WTC11 (cell line): ENCODE measurements around the gene WFDC1. TPM values are rescaled to one million over a fixed set of nuclear protein-coding genes. Genes with fewer than 3 reads are reported as not detected.

ENCODE experiments used
- CREM ChIP-seq: sonication (generic); formaldehyde crosslinking; IDR thresholded peaks from 2 replicates; pipeline ENCODE4 v1.8.1; 2022; ENCODE audit warnings: mild to moderate bottlenecking, missing genetic modification reagents, moderate library complexity
- ELF4 ChIP-seq: sonication (generic); formaldehyde crosslinking; IDR thresholded peaks from 2 replicates; pipeline ENCODE4 v1.8.1; 2022; ENCODE audit warnings: low read depth, mild to moderate bottlenecking, moderate library complexity, missing genetic modification reagents
- FOXK1 ChIP-seq: sonication (generic); formaldehyde crosslinking; IDR thresholded peaks from 2 replicates; pipeline ENCODE4 v1.8.0; 2022; ENCODE audit warnings: mild to moderate bottlenecking, moderate library complexity, missing genetic modification reagents
- KAT7 ChIP-seq: sonication (generic); formaldehyde crosslinking; IDR thresholded peaks from 2 replicates; pipeline ENCODE4 v1.8.1; 2023; ENCODE audit warnings: missing genetic modification reagents, mild to moderate bottlenecking, borderline replicate concordance
- MXD4 ChIP-seq: fragments of 250-450 bp; sonication (Bioruptor Pico); IDR thresholded peaks from 2 replicates; pipeline ENCODE4 v1.8.0; 2021; ENCODE audit warnings: mild to moderate bottlenecking, moderate library complexity, borderline replicate concordance
- TCF7 ChIP-seq: sonication (generic); formaldehyde crosslinking; IDR thresholded peaks from 2 replicates; pipeline ENCODE4 v1.8.0; 2022; ENCODE audit warnings: mild to moderate bottlenecking, low read depth, missing genetic modification reagents, moderate library complexity
- TEAD4 ChIP-seq: sonication (generic); formaldehyde crosslinking; IDR thresholded peaks from 2 replicates; pipeline ENCODE4 v1.8.0; 2022; ENCODE audit warnings: mild to moderate bottlenecking, missing genetic modification reagents
- ZBTB21 ChIP-seq: sonication (generic); formaldehyde crosslinking; IDR thresholded peaks from 2 replicates; pipeline ENCODE4 v1.8.1; 2023; ENCODE audit warnings: mild to moderate bottlenecking, missing genetic modification reagents, borderline replicate concordance
- ZNF138 ChIP-seq: sonication (generic); formaldehyde crosslinking; conservative IDR thresholded peaks from 2 replicates; pipeline ENCODE4 v1.8.1; 2022; ENCODE audit warnings: mild to moderate bottlenecking, moderate library complexity, missing genetic modification reagents
- ZNF671 ChIP-seq: fragments of 250-450 bp; sonication (Bioruptor Pico); IDR thresholded peaks from 2 replicates; pipeline ENCODE4 v1.8.0; 2021; ENCODE audit warnings: mild to moderate bottlenecking
- total RNA-seq: library from RNA; stranded (reverse); gene quantifications from 3 replicates; pipeline ENCODE4 v1.2.3, GENCODE V29; 2021
- TF ChIP-seq, protein P1 (sequence below): fragments of 250-450 bp; sonication (Bioruptor Pico); IDR thresholded peaks from 2 replicates; pipeline ENCODE4 v1.9.0; 2021; ENCODE audit warnings: mild to moderate bottlenecking, borderline replicate concordance
- TF ChIP-seq, protein P2 (sequence below): sonication (generic); formaldehyde crosslinking; IDR thresholded peaks from 2 replicates; pipeline ENCODE4 v1.8.1; 2022; ENCODE audit warnings: low read depth, mild to moderate bottlenecking, moderate library complexity, missing genetic modification reagents, borderline replicate concordance
- TF ChIP-seq, protein P3 (sequence below): fragments of 250-450 bp; sonication (Bioruptor Pico); IDR thresholded peaks from 2 replicates; pipeline ENCODE4 v1.8.0; 2021; ENCODE audit warnings: mild to moderate bottlenecking
- TF ChIP-seq, protein P4 (sequence below): fragments of 250-450 bp; sonication (Bioruptor Pico); IDR thresholded peaks from 2 replicates; pipeline ENCODE4 v2.1.2; 2022; ENCODE audit warnings: mild to moderate bottlenecking, moderate library complexity
- TF ChIP-seq, protein P5 (sequence below): fragments of 200-600 bp; IDR thresholded peaks from 2 replicates; pipeline ENCODE4 v1.8.0; 2022; ENCODE audit warnings: antibody characterized with exemption
- TF ChIP-seq, protein P6 (sequence below): sonication (generic); formaldehyde crosslinking; IDR thresholded peaks from 2 replicates; pipeline ENCODE4 v1.8.1; 2023; ENCODE audit warnings: mild to moderate bottlenecking, missing genetic modification reagents
- TF ChIP-seq, protein P7 (sequence below): sonication (generic); formaldehyde crosslinking; IDR thresholded peaks from 2 replicates; pipeline ENCODE4 v1.8.0; 2023; ENCODE audit warnings: missing genetic modification reagents
- TF ChIP-seq, protein P8 (sequence below): sonication (generic); formaldehyde crosslinking; IDR thresholded peaks from 2 replicates; pipeline ENCODE4 v1.8.1; 2022; ENCODE audit warnings: low read depth, missing genetic modification reagents, borderline replicate concordance

WFDC1 gene
- total RNA-seq, 1 experiment from 2014 or later: 0.50 TPM

DNA sequence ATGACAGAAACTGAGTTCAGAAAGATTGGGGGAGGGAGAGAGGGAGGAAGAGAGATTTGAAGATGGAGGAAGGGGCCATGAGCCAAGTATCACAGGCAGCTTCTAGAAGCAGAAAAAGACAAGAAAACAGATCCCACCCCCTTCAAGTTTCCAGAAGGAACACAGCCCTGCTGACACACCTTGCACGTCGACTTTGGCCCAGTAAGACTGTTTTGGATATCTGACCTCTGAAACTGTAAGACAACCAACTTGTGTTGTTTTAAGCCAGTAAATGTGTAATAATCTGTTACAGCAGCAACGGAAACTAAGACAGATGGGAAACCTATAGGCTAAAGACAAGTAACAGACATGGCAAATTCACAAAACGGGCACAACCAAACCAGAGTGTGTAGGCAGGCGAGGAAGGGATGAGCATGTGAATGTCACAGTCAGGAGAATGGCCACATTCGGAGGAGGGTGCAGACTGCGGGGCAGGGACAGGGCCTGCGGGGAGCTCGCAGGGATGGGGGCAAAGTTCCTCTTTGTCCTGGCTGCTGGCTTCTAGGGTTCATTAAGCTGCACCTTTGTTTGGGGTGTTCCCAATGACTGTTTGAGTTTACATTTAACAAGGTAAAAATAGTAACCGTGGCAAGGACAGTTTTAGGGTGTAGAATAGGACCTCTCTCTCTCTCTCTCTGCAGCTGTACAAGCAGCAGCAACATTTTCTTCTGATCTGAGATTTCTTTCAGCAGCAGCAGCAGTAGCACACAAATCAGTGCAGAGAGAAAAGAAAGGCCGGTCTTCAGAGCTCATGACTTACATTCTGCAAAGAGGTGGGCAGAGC lies 55.4 kb downstream of the WFDC1 start (continued):
- TF ChIP-seq, protein P1, sequence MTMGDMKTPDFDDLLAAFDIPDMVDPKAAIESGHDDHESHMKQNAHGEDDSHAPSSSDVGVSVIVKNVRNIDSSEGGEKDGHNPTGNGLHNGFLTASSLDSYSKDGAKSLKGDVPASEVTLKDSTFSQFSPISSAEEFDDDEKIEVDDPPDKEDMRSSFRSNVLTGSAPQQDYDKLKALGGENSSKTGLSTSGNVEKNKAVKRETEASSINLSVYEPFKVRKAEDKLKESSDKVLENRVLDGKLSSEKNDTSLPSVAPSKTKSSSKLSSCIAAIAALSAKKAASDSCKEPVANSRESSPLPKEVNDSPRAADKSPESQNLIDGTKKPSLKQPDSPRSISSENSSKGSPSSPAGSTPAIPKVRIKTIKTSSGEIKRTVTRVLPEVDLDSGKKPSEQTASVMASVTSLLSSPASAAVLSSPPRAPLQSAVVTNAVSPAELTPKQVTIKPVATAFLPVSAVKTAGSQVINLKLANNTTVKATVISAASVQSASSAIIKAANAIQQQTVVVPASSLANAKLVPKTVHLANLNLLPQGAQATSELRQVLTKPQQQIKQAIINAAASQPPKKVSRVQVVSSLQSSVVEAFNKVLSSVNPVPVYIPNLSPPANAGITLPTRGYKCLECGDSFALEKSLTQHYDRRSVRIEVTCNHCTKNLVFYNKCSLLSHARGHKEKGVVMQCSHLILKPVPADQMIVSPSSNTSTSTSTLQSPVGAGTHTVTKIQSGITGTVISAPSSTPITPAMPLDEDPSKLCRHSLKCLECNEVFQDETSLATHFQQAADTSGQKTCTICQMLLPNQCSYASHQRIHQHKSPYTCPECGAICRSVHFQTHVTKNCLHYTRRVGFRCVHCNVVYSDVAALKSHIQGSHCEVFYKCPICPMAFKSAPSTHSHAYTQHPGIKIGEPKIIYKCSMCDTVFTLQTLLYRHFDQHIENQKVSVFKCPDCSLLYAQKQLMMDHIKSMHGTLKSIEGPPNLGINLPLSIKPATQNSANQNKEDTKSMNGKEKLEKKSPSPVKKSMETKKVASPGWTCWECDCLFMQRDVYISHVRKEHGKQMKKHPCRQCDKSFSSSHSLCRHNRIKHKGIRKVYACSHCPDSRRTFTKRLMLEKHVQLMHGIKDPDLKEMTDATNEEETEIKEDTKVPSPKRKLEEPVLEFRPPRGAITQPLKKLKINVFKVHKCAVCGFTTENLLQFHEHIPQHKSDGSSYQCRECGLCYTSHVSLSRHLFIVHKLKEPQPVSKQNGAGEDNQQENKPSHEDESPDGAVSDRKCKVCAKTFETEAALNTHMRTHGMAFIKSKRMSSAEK: no peak
- TF ChIP-seq, protein P2, sequence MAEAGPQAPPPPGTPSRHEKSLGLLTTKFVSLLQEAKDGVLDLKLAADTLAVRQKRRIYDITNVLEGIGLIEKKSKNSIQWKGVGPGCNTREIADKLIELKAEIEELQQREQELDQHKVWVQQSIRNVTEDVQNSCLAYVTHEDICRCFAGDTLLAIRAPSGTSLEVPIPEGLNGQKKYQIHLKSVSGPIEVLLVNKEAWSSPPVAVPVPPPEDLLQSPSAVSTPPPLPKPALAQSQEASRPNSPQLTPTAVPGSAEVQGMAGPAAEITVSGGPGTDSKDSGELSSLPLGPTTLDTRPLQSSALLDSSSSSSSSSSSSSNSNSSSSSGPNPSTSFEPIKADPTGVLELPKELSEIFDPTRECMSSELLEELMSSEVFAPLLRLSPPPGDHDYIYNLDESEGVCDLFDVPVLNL (CRISPR knock-in tag): no peak
- no peak for TF ChIP-seq KAT7 (CRISPR knock-in tag)
- no peak for TF ChIP-seq ZBTB21 (CRISPR knock-in tag)
- no peak for TF ChIP-seq MXD4 (CRISPR knock-in tag)
- TF ChIP-seq, protein P3, sequence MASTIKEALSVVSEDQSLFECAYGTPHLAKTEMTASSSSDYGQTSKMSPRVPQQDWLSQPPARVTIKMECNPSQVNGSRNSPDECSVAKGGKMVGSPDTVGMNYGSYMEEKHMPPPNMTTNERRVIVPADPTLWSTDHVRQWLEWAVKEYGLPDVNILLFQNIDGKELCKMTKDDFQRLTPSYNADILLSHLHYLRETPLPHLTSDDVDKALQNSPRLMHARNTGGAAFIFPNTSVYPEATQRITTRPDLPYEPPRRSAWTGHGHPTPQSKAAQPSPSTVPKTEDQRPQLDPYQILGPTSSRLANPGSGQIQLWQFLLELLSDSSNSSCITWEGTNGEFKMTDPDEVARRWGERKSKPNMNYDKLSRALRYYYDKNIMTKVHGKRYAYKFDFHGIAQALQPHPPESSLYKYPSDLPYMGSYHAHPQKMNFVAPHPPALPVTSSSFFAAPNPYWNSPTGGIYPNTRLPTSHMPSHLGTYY (CRISPR knock-in tag): no peak
- TF ChIP-seq, protein P4, sequence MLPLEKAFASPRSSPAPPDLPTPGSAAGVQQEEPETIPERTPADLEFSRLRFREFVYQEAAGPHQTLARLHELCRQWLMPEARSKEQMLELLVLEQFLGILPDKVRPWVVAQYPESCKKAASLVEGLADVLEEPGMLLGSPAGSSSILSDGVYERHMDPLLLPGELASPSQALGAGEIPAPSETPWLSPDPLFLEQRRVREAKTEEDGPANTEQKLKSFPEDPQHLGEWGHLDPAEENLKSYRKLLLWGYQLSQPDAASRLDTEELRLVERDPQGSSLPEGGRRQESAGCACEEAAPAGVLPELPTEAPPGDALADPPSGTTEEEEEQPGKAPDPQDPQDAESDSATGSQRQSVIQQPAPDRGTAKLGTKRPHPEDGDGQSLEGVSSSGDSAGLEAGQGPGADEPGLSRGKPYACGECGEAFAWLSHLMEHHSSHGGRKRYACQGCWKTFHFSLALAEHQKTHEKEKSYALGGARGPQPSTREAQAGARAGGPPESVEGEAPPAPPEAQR (CRISPR knock-in tag): no peak
- TF ChIP-seq ZNF671: no peak
- TF ChIP-seq FOXK1: no peak
- TF ChIP-seq TCF7 (CRISPR knock-in tag): no peak
- no peak for TF ChIP-seq ZNF138 (CRISPR knock-in tag)
- TF ChIP-seq, protein P5, sequence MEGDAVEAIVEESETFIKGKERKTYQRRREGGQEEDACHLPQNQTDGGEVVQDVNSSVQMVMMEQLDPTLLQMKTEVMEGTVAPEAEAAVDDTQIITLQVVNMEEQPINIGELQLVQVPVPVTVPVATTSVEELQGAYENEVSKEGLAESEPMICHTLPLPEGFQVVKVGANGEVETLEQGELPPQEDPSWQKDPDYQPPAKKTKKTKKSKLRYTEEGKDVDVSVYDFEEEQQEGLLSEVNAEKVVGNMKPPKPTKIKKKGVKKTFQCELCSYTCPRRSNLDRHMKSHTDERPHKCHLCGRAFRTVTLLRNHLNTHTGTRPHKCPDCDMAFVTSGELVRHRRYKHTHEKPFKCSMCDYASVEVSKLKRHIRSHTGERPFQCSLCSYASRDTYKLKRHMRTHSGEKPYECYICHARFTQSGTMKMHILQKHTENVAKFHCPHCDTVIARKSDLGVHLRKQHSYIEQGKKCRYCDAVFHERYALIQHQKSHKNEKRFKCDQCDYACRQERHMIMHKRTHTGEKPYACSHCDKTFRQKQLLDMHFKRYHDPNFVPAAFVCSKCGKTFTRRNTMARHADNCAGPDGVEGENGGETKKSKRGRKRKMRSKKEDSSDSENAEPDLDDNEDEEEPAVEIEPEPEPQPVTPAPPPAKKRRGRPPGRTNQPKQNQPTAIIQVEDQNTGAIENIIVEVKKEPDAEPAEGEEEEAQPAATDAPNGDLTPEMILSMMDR: no peak
- TF ChIP-seq, protein P6, sequence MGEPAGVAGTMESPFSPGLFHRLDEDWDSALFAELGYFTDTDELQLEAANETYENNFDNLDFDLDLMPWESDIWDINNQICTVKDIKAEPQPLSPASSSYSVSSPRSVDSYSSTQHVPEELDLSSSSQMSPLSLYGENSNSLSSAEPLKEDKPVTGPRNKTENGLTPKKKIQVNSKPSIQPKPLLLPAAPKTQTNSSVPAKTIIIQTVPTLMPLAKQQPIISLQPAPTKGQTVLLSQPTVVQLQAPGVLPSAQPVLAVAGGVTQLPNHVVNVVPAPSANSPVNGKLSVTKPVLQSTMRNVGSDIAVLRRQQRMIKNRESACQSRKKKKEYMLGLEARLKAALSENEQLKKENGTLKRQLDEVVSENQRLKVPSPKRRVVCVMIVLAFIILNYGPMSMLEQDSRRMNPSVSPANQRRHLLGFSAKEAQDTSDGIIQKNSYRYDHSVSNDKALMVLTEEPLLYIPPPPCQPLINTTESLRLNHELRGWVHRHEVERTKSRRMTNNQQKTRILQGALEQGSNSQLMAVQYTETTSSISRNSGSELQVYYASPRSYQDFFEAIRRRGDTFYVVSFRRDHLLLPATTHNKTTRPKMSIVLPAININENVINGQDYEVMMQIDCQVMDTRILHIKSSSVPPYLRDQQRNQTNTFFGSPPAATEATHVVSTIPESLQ (CRISPR knock-in tag): no peak
- no peak for TF ChIP-seq TEAD4 (CRISPR knock-in tag)
- TF ChIP-seq, protein P7, sequence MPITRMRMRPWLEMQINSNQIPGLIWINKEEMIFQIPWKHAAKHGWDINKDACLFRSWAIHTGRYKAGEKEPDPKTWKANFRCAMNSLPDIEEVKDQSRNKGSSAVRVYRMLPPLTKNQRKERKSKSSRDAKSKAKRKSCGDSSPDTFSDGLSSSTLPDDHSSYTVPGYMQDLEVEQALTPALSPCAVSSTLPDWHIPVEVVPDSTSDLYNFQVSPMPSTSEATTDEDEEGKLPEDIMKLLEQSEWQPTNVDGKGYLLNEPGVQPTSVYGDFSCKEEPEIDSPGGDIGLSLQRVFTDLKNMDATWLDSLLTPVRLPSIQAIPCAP (CRISPR knock-in tag): no peak
- TF ChIP-seq CREM (CRISPR knock-in tag): no peak
- TF ChIP-seq, protein P8, sequence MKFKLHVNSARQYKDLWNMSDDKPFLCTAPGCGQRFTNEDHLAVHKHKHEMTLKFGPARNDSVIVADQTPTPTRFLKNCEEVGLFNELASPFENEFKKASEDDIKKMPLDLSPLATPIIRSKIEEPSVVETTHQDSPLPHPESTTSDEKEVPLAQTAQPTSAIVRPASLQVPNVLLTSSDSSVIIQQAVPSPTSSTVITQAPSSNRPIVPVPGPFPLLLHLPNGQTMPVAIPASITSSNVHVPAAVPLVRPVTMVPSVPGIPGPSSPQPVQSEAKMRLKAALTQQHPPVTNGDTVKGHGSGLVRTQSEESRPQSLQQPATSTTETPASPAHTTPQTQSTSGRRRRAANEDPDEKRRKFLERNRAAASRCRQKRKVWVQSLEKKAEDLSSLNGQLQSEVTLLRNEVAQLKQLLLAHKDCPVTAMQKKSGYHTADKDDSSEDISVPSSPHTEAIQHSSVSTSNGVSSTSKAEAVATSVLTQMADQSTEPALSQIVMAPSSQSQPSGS: no peak
- no peak for TF ChIP-seq ELF4 (CRISPR knock-in tag)
